Loucy (cell line): ENCODE data around the gene MTHFSD.

Experiments used
- CTCF ChIP-seq: fragments of 200-600 bp; sonication (generic); conservative IDR thresholded peaks from 2 replicates; pipeline ENCODE4 v1.5.1; 2014; ENCODE audit warnings: mild to moderate bottlenecking, antibody characterized with exemption, low read length
- EZH2phosphoT487 ChIP-seq: fragments of 200-600 bp; IDR thresholded peaks from 2 replicates; pipeline ENCODE4 v1.6.1; 2018; ENCODE audit warnings: antibody characterized with exemption, mild to moderate bottlenecking, moderate library complexity, borderline replicate concordance

DNA sequence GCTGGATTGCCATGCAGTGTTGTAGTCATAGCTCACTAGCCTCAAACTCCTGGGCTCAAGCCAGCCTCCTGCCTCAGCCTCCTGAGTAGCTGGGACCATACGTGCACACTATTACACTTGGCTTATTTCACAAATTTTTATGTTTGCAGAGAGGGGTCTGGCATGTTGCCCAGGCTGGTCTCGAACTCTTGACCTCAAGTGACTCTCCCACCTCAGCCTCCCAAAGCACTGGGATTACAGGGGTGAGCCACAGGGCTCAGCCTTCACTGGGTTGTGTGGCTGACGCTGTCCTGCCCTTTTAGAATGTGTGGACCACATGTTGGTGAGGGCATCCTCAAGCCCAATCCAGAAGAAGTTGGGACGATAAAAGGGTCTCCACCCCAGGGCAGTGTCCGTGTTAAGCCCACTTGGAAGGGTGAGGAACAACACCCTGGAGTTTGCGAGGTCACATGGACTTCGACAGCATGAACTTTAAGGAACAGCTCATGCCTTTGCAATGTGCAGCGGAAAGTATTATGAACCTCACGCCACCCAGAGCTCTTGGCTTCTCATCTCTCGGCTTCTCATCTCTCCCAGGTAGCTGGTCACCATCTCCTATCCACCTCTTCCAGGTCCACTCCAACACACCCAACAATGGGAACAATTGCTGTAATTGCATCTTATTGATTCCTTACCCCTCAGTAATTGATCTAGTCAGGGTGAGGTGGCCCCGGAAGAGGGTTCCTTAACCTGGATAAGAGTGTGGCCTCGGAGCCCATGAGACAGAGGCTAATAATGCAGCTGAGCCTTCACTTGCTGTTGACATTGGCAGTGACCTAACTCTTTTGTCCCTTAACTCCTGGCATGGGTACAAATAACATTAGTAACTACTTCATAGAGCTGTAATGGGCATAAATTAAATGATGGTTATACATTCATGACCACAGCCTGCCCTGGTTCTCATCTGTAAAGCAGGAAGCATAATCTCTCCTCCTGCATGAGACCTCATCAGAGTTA is 30.0 kb upstream of the MTHFSD start:
- TF ChIP-seq CTCF (no peak), EZH2phosphoT487 (no peak)
